DMS153 treated with DMSO at 0.1 percent for 48 hours (cell line): ENCODE data around the gene LRRD1.
A peak's percentile ranks its signal among the peaks of the same experiment; 100 is the strongest.
"Not testable (repeated sequence)": the region's sequence is repeated elsewhere in the genome, so short reads cannot be mapped to it uniquely, and the experiment has no call there.

Source experiments
- DNase-seq: peaks from one replicate; lab custom pipeline; 2025; ENCODE audit not compliant: unreplicated experiment; lab: John Stamatoyannopoulos, UW

LRRD1 gene

DNA sequence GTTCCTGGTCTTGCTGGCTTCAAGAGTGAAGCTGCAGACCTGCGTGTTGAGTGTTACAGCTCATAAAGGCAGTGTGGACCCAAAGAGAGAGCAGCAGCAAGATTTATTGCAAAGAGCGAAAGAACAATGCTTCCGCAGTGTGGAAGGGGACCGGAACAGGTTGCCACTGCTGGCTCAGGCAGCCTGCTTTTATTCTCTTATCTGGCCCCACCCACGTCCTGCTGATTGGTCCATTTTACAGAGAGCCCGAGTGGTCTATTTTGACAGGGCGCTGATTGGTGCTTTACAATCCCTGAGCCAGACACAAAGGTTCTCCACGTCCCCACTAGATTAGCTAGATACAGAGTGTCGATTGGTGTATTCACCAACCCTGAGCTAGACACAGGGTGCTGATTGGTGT lies 36.2 kb downstream of the LRRD1 start:
- DNase-seq, result not testable (repeated sequence)

DNA sequence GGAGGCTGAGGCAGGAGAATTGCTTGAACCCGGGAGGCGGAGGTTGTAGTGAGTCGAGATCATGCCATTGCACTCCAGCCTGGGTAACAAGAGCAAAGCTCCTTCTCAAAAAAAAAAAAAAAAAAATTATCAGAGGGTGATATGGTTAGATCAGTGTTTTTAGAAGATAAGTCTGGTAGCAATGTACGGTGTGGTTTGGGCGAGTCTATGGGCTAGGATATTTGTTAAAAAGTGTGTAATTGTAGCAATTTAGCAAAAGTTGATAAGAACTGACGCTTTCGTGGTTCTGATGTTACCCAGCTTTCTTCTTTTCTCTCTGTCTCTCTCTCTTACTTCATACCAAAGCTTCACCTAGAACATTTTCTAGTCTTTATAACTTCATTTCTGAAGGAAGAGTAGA lies 37.8 kb downstream of the LRRD1 start:
- no peak for DNase-seq

DNA sequence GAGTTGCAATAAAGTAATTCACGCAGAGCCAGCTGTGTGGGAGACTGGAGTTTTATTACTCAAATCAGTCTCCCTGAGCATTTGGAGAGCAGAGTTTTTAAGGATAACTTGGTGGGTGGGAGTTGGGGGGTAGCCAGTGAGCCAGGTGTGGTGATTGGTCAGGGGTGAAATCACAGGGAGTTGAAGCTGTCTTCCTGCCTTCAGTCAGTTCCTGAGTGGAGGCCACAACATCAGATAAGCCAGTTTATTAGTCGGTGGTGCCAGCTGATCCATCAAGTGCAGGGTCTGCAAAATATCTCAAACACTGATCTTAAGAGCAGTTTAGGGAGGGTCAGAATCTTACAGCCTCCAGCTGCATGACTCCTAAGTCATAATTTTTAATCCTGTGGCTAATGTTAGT lies 41.4 kb downstream of the LRRD1 start:
- no peak for DNase-seq

DNA sequence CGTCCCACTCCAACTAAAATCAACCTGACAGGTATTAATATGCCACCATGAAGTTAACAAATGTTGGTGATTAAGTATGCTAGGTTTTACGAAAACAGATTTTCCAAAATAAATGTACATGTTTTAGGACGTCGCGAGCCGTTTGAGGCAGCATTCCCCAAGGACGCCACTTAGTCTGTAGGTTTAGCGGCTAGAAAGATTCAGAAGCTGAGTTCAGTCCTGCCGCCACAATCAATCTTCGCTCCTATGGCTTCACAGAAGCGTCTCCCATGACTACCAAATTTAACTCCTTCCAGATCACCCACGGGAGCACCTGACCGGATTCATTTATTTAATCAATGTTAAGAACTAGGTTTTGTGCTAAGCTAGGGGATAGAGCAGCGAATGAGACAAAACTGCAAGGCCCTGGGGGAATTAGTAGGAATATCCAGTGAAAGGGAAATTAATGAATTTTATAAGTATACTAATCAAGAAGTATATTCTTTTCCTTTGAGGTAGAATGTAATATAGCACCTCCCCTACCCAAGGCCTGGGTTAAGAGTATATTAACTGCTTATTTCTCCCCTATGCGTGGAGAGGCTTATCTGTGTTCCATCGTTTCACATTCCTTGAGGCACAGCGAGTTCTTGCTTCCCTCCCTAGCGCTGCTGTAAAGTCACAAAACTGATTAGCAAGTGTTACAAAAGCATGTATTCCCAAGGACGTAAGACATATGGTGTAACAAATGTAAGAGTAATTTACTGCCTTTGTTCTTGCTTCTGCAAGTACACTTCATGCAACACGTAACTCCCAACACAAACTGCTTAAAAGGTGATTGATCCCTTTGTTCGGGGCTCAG lies 43.7 kb downstream of the LRRD1 start:
- peak; percentile 52 for DNase-seq

DNA sequence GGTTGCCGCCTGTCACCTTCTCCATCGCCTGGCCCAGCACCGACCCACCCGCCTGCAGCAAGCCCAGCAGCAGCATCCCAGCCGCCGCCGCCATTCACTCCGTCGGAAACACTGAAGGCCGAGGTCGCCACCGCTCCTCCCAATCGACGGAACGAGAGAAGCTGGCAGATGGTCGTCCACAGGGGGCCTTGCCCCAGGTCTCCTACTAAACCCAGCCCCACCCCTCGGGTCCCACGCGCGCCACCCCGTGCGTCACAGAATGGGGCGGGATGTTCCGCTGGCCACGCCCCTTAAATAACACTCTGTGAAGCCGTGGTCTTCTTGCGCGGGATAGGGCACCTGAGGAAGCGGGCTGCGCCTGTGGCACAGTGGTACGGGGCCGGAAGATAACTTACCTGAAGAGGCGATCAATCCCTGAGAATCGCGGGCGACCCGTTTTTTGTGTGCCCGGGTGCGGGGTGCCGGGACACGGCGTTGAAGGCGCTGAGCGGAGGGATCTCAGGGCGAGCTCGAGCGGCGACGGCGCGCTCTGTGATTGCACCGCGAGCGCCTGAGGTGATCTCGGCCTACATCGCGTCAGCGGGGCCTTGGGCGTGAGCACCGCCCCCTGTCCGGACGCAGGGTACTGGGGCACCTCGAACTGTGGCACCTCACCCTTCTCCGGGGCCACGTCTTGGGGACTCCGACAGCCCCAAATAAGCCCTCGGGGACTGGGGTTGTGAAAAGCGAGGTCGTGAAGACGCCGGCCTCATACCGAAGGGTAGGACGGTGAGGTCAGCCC lies 44.5 kb downstream of the LRRD1 start, which contains the start of gene CYP51A1:
TSS of gene CYP51A1 (minus strand) at position 207 of the 781 bp plus-strand sequence. CDS start at position 94, 113 bp downstream.
- peak; percentile 94 for DNase-seq

DNA sequence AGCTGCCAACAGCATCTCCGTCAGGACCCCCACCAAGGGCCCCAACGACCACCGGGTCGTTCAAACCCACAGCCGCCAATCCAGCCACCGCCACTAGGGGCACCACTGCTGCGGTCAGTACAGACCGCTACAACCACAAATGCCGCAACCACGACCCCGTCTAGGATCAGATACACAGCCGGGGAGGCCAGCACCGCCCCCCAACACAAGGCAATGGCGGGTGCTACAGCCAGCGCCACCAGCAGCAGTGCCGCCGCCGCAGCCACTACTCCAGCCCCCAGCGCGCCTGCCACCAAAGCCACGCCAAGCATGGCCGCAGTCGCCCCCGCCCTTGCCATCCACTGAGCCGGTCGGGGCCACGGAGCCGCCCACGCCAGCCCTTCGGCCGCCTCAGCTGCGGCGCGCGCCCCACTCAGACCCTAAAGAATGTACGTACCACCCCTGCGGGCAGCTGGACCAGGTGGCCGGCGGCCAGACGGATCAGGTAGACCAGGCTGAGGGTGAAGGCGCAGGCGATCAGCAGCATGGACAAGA lies 45.1 kb downstream of the LRRD1 start:
- DNase-seq, result peak; percentile 7

DNA sequence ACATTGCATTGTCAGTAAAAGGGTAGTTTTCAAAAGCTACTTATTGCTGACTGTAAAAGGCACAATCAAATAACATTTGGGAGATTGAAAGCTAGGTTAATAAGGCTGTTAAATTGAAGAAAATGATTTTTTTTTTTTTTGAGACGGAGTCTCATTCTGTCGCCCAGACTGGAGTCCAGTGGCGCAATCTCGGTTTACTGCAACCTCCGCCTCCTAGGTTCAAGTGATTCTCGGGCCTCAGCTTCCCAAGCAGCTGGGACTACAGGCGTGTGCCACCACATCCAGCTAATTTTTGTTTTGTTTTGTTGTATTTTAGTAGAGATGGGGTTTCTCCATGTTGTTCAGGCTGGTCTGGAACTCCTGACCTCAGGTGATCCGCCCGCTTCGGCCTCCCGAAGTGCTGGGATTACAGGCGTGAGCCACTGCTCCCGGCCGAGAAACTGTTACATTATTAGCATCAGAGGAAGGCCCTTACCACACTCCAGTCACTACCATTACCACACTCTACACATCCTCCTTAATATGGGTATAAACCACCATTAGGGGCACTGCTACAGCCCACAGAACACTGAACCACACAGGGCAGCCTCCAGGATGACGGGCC lies 45.7 kb downstream of the LRRD1 start:
- no peak for DNase-seq

DNA sequence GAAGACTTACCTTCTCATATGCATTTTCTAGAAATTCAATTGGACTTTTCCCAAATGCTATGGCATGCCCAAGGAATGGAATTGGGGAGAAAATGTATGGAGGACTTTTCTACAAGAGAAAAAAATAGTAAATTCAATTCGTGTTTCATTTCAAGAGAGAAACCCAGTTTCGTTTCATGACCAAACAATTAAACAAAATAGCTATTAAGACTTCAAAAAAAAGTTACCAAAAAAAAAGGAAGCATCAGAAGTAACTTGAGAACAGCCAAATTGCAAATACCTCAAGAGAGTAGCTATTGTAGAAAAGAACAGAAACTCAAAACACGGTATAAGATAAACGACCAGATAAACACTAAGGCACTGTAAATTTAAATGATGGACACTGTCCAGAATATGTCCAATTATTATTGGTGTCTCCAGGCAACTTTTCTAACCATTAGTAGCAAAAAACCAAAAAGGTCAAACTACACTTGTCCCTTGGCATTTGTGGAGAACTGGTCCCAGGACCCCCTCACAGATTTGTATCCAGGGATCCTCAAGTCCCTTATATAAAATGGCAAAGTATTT lies 47.1 kb downstream of the LRRD1 start:
- DNase-seq, result no peak

DNA sequence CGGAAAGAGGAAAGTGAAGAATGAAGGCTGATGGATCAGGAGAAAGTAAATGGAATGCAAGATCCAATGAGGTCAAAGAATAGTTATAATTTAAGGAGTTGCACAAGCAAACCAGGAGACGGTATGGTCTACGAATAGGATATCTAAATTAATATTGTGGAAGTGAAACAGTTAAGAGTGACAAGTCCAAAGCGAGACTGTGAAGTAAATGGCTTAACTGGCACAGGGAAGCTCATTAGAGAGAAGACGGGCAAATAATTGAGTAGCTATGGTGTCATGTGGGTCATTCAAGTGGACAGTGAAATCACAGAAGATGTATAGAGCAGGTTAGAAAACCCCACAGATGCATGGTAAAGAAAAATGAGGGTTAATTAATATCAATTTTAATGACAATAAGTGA lies 47.8 kb downstream of the LRRD1 start:
- no peak for DNase-seq

DNA sequence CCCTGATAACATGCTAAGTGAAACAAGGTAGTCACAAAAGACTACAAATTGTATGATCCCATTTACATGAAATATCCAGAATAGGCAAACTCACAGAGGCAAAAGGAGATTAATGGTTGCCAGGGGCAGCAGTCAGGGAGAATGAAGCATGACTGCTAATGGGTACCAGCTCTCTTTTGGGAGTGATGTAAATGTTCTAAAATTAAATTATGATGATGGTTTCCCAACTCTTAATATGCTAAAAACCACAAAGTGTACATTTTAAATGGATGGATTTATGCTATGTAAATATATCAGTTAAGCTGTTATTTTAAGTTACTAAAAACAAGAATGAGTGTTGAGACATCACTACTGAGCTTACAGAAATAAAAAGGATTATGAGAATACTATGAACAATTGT lies 57.3 kb downstream of the LRRD1 start:
- no peak for DNase-seq

DNA sequence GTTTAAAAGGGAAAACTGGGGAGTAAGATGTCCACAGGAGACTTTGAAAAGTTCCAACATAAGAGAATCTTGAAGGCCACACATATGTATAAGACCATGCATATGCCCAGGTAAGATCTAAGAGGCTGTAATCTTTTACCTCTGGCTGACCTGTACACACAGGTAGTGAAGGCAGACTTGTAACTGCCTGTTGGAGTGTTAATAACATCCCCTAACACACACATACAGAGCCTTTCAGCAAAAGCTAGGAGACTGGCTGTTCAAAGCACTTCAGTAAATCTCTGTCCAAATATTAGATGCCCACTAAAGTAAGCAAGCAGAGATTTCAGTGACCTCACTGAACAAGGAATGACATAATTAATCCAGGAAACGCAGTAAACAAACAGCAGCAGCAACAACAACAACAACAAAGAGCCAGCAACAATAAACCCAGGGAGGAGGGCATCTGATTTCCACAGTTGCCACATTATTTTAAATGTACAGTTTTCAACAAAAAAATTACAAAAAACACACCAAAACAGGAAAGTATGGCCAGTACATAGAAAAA lies 59.7 kb downstream of the LRRD1 start:
- no peak for DNase-seq

DNA sequence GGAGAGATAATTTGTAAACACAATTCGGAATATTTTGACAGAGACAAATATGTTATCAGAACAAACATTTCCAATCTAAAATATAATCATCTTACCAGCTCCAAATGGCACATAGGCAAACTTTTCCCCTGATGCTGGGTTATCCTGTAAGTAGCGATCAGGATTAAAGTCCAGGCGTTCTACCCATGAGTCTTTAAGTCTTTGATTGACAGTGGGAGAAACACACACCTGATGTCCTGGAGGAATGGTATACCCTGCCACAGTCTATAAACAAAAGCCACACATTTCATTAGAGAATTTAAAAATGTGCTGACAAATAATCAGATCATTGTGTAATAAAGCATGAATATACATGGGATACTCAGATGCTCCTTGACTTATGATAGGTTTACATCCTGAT lies 62.0 kb downstream of the LRRD1 start:
- no peak for DNase-seq

DNA sequence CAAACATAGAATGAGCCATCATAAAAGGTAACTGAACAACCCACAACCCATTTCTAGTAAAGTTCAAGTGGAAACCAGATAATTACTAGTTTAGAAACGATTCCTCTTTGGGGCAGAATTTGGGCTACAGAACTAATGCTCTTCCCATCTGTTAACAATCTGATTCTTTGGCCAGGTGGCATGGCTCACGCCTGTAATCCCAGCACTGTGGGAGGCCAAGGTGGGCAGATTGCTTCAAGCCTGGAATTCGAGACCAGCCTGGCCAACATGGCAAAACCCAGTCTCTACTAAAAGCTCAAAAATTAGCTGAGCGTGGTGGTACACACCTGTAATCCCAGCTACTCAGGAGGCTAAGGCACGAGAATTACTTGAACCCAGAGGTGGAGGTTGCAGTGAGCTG lies 63.1 kb downstream of the LRRD1 start:
- DNase-seq, result no peak

DNA sequence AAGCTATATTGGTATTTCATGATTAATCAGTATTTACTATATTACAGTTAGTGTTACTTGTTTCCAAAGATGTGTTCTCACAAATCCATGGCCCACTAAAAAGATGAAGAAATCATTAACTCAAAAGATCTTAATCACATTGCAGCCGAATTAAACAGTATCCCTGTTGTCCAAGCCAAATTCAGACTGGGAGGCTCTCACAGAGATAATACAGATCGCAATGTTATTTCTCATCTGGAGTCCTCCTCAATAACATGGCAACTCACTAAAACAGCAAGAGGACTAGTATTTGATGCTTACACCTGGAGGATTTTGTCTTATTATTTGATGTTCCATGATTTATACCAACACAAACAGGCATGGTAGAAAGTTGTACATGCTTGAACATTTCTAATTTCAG lies 68.1 kb downstream of the LRRD1 start:
- DNase-seq, result no peak

DNA sequence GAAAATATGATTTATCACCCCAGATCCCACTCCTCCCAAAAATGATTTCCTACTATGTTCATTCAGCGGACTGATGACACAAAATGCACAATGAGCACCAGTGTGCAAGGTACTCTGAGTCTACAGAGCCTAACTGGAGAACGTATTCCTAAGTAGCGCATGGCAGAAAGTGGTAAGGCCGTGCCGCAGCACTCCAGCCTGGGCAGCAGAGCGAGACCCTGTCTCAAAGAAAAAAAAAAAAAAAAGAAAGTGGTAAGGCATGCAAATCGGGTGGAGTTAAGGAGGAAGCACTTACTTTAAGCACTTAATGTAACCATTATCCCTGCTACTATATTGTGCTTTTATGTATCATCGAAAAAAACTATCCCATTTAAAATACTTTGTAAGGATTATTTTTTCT lies 70.1 kb downstream of the LRRD1 start:
- no peak for DNase-seq

DNA sequence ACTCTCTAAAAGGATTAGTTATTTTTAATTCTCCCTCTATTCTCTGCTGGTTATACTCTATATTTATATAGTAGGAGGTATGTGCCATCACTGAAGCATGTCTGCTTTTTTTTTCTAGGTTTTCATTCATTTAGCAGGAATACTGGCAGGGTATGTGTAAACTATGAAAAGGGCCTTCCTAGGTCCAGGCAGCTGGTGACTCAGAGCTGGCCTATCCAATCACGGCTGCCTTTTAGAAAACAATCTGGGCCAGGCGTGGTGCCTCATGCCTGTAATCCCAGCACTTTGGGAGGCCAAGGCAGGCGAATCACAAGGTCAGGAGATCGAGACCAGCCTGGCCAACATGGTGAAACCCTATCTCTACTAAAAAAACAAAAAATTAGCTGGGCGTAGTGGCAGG lies 76.1 kb downstream of the LRRD1 start:
- not testable (repeated sequence) for DNase-seq

DNA sequence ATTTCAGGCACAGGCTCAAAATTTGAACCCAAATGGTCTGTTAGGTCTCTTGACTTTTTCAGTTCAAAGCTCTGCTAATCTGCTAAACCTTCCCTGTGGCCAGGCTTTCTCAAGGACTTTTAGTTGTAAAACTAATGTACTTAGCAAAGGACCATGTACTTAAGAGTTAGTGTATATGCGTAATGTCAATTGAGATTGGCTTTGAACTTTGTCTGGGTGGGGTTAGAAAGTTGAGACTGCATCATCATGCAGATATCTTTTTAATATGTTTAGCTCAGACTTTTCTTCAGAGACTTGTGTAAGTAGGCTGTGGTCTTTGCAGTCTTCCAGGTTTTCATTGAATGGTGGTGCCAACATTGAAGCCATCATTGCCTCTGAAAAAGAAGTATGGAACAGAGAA lies 78.4 kb downstream of the LRRD1 start:
- no peak for DNase-seq

DNA sequence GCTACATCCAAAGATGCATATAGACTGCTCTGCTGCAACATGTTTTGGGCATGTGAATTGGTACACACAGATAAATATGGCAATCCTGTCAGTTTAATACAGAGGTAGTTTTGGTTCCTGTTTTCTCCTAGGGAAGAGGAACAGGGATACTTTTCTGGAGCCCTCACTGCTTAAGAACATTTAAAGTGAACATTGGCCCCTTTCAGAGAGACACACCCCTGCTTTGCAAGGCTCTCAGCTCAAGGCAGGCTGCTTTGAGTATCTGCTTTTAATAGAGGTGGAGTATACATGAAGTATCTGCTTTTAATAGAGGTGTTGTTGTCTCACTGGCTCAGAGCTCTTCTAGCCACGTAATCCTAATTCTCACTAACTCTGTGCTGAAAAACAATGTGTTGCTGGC lies 83.6 kb downstream of the LRRD1 start:
- DNase-seq, result no peak
